ENCODE data around the gene LRRC49.
"Not testable (repeated sequence)": the region's sequence is repeated elsewhere in the genome, so short reads cannot be mapped to it uniquely, and the experiment has no call there.

LRRC49 gene

DNA sequence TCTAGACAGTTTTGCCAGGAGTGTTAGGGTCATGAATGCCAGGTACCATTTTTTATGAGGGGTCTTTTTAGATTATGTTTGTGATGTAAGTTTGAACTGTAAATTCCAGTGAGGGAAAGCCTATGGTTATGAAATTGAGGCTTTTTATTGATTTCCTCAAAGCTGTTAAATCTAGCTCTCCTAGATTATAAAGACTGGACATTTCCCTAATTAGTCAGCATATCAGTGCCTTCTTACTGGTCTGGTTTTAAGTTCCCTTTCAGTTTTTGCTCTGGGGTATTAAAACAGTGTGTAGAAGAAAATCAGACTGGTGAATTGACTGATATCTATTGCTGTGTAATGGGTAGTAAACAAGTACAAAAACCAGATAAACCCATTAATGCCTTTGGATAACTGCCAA lies 39.2 kb downstream of the LRRC49 start:
- DNase-seq, result no peak

DNA sequence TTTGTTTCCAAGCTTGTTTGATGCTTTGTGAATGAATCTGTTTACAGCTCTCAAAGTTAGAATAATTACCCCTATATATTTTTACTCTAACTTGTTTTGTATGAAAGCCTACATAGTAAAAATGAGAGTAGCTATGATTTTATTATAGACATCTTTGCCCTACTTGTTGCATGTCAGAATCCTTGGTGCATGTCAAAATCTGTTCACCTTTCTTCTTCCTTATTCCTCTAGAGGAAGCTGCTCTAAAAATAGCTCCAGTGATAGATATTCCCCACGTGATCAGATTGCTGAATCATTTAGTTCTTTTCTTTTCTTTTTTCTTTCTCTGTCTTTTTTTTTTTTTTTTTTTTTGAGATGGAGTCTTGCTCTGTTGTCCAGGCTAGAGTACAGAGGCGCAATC lies 39.8 kb downstream of the LRRC49 start:
- no peak for DNase-seq

DNA sequence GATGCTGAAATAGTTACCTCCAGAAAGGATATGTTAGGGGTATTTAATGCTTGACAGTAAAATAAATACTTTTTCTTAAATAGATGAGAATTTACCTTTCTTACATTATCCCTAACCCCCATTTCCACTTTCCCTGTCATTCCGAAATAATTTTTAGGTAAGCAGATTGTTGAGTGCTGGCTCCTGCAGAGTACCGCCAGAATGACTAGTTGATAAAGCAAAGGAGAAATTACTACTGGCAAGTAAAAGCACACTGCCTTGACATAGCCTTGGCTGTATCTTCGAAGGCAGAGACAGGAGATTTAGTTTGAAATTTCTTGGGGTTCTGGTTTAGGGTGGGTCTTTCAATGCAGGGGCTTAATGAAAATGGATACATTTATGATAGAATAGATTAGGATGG lies 40.8 kb downstream of the LRRC49 start:
- DNase-seq, result no peak

GRCh38 chr15:70935631-70936030 lies 43.0 kb downstream of the LRRC49 start:
- no peak for DNase-seq

DNA sequence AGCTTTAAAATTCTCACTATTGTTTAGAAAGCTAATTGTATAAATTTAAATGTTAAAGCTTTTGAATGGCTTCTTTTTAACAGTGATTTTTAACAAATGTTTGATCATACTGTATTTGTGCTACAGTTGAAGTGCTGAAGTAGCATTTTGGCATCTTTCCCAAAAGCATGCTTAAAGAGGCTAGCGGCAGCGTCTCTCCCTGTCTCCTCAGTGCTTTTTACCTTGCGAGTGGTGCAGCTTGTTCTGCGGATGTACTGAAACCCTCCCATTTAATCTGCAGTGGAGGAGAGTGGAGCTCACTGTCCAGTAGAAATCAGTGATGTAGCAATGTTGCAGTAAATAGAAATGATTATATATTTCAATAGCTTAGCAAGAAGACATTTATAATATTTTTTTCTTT lies 43.7 kb downstream of the LRRC49 start:
- no peak for DNase-seq

DNA sequence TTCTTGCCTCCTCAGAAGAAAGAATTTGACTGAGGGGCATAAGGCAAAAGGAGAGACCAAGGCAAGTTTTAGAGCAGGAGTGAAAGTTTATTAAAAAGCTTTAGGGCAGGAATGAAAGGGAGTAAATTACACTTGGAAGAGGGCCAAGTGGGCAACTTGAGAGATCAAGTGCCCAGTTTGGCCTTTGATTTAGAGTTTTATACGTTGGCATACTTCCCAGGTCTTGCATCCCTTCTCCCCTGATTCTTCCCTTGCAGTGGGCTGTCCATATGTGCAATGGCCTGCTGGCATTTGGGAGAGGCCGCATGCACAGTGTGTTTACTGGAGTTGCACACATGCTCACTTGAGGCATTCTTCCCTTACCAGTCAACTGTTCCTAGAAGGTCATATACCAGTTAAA lies 50.7 kb downstream of the LRRC49 start:
- DNase-seq, result not testable (repeated sequence)

DNA sequence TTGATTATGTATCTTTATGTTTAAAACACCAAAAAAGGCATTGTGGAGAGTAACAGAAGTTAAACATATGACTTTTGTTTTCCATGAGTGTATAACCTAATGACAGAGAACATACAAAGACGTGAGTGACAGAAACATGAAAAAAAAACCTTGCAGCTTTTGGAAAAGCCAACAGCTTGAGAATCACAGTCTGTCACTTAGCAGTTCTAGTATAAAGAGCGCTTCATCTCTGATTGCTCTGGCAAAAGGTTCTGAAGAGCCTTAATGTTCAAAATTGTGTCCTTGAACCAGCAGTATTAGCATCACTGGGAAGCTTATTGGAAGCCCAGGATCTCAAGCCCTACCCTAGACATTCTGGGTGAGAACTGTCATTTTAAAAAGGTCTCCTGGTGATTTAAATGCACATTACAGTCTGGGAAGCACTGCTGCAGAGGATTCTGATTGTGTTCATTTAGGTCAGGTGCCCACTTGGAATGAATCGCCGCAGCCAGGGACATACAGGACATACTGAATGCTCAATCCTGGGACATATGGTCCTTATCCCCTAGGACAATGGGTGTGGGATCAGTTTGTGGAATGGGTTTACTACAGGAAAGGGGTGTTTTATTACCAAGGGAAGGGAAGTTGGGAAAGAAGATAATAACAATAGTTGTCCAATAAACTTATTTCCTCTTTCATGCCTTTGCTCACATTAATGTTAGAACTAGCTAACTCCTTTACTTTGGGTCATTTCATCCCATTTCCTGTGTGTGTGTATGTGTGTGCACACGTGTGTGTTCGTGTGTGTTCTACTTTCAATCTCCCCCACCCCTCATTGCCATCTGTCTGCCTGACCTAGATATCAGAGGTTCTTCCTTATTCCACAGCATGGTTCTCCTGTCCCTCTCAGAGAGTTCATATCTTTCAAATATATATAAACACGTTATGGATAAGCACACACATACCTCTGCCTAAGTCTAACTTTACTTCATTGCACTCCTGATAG lies 55.0 kb downstream of the LRRC49 start:
- no peak for DNase-seq

GRCh38 chr15:70950953-70951352 lies 58.3 kb downstream of the LRRC49 start:
- DNase-seq, result no peak

DNA sequence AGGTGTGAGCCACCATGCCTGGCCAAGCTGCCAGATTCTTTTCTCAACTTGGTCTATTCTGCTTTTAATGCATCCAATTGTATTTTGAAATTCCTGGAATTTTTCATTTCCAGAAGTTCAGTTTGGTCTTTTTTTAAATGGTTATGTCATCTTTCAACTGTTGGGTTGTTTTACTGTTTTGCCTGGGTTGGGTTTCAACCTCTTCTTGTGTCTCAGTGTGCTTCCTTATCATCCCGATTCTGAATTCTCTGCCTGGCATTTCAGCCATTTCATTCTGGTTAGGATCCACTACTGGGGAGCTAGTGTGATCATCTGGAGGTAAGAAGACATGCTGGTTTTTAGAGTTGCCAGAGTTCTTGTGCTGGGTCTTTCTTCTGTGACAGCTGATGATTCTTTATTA lies 61.5 kb downstream of the LRRC49 start:
- DNase-seq, result no peak

DNA sequence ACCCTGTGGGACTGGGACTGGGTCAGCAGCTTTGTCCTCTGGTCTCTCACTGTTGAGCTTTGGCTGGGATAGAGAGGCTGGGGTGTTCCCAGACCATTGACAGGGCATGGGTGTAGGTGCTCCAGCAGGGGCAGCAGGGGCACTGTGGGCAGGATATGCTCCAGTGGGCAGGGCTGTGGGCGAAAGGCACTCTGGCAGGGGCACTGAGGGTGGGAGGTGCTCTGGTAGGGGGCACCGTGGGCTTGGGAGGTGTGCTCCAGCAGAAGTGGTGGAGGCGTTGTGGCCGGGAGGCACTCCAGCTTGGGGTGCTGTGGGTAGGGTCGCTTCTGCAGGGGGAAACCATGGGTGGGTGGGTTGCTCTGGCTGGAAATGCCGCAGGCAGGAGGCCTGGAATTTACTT lies 62.1 kb downstream of the LRRC49 start:
- no peak for DNase-seq

DNA sequence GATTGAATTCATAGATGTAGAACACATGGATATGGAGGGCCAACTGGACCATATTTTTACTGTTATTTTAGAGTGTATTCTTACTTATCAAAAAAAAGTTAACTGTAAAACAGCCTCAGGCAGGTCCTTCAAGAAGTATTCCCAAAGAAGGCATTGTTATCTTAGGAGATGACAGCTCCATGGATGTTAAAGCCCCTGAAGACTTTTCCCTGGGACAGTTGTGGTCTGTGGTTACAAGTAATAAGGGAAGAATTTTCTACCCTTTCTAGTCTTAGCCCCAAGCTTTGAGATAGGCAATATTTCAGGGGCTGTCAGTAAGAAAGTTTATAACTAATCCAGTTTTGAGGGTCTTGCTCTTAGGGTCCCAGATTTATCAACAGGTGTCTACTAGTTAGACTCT lies 62.5 kb downstream of the LRRC49 start:
- no peak for DNase-seq

DNA sequence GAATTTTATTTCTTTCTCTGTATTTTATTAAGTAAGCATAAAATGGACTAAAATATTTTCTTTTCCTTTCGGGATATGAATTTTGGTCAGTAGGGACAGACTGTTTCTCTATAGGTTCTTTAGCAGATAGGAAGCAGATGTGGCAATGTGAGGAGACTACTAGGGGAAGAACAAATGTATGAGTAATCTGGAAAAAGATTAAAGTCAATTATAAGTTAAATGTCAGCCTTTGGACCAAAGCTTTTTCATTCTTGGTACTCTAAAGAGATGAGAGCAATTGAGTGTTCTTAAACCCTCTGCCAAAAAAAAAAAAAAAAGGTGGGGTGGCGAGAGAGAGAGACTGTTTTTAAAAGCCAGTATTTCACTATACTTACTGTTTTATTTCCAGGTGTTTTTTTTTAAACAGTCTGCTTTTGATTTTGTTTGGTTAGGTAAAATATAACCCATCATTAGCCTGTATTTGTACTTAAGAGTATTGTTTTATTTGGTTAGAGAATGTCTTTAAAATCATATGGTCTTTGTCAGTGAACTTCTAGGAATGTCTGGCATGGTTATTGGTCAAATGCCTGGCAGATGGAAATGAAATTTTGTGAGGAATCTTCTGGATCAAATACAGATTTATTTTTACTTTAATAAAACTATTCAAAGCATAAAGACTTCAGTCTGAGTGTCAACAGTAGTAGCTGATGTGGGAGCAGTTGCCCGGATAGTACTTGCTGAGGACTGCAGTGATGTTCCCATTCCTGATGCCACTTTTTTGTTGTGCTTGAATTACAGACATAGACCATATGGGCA lies 63.8 kb downstream of the LRRC49 start:
- DNase-seq, result no peak

DNA sequence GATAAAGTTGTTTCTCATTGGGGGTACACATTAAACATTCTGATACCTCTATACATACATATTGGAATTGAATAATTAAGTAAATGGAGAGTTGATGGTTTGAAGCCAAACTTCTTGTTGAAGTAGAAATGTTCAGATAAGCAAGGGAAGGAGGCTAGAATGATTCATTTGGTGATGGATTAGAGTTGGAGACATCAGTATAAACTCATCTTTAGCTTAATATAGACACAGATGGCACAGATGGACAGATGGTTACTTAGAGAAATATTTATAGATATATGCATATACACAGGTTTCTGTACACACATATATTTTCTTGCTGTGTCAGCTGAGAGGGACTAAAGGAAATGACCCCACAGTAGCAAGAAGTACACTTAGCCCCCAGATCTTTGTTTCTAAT lies 69.5 kb downstream of the LRRC49 start:
- no peak for DNase-seq

- no peak for DNase-seq
Observed at GRCh38 chr15:70963199-70963598, 70.6 kb downstream of the LRRC49 start.

GRCh38 chr15:70964058-70964457 lies 71.4 kb downstream of the LRRC49 start:
- DNase-seq, result no peak

- no peak for DNase-seq
Observed at GRCh38 chr15:70964686-70965085, 72.1 kb downstream of the LRRC49 start.

- DNase-seq, result no peak
Observed at GRCh38 chr15:70967646-70968045, 75.0 kb downstream of the LRRC49 start.

DNA sequence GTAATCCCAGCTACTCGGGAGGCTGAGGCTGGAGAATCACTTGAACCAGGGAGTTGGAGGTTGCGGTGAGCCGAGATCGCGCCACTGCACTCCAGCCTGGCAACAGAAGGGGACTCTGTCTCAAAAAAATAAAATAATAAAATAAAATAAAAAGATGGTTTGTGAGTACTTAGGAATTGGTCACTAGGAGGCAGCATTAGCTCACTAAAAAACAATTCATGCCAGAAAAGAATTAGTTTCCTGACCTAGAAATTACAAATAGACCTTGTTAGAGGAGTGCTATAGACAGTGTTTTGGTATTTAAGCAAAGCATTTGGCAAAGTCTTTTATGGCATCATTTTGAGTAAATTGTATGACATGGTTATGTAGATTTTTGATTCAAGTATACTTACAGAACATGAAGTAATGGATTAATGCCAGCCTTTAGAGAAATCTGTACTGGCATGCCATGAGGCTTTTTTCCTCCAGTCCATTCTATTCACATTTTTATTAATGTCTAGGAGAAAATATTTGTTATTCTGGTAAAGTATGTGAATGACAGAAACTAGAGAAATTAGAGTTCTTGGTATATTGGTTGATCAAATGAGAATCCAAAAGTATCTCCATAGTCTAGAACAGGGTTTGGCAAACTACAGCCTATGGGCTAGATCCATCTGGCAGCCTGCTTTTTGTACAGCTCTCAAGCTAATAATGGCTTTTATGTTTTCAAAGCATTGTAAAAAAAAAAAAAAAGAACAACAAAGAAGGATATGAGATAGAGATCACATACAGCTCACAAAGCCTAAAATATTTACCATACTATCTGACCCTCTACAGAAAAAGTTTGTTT lies 81.6 kb downstream of the LRRC49 start:
- DNase-seq, result no peak

DNA sequence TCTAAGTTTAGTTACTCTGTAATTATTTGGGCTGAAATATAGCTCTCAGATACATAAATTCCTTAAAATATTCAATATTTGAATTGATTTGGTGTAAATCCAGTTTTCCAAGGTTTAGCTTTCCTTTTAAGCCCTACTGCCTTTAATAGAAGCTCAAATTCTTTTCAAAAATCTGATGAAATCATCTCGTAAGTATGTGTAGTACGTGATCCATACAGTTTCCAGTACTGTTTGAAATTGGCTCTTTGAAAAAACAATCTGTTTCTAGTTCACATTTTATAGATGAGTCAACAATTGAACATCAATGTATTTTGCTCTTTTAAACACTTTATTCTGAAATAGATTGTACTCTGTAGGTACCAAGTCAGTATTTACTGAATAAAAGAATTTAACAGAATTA lies 84.2 kb downstream of the LRRC49 start:
- DNase-seq, result no peak

GRCh38 chr15:70995383-70995970 lies 102.9 kb downstream of the LRRC49 start:
- DNase-seq, result no peak

GRCh38 chr15:70998319-70998718 lies 105.7 kb downstream of the LRRC49 start:
- no peak for DNase-seq

DNA sequence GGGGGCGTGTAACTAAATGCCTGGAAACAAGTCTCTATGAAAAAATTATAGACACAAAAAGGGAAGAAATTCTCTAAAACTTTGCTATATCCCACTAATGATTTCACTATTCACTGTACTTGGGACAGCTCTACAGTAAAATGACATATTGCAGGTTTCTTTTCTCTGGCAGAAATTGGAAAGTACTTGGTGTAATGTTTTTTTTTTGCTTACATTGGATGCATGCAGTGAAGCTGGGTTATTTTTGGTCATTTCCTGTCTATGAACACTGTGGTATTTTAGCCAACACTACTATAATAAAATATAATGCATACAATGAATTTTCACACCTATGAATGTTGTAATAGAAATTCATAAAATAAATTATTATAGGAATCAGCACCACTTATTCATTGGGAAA lies 109.7 kb downstream of the LRRC49 start:
- no peak for DNase-seq

- no peak for DNase-seq
Observed at GRCh38 chr15:71003319-71003718, 110.7 kb downstream of the LRRC49 start.
